PC-3 (cell line): Measurements from ENCODE around the gene SDC4.

ENCODE experiments used
- EZH2 ChIP-seq: fragments of 300-600 bp; sonication (generic); IDR thresholded peaks from one replicate; pipeline ENCODE4 v1.6.1; 2017; ENCODE audit warnings: antibody characterized with exemption, mild to moderate bottlenecking, low read length; ENCODE audit not compliant: unreplicated experiment
- EZH2phosphoT487 ChIP-seq: fragments of 300-600 bp; sonication (generic); IDR thresholded peaks from 2 replicates; pipeline ENCODE4 v1.6.1; 2018; ENCODE audit warnings: mild to moderate bottlenecking, antibody characterized with exemption, low read length, borderline replicate concordance
- TF ChIP-seq, protein P1 (sequence below): fragments of 300-600 bp; sonication (generic); conservative IDR thresholded peaks from 2 replicates; pipeline ENCODE4 v1.5.1; 2017; ENCODE audit warnings: antibody characterized with exemption, low read depth, mild to moderate bottlenecking, low read length

- TF ChIP-seq EZH2 (no peak), EZH2phosphoT487 (no peak)
- TF ChIP-seq, protein P1, sequence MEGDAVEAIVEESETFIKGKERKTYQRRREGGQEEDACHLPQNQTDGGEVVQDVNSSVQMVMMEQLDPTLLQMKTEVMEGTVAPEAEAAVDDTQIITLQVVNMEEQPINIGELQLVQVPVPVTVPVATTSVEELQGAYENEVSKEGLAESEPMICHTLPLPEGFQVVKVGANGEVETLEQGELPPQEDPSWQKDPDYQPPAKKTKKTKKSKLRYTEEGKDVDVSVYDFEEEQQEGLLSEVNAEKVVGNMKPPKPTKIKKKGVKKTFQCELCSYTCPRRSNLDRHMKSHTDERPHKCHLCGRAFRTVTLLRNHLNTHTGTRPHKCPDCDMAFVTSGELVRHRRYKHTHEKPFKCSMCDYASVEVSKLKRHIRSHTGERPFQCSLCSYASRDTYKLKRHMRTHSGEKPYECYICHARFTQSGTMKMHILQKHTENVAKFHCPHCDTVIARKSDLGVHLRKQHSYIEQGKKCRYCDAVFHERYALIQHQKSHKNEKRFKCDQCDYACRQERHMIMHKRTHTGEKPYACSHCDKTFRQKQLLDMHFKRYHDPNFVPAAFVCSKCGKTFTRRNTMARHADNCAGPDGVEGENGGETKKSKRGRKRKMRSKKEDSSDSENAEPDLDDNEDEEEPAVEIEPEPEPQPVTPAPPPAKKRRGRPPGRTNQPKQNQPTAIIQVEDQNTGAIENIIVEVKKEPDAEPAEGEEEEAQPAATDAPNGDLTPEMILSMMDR, result no peak
These were observed 22.4 kb upstream of the SDC4 start for GRCh38 chr20:45370571-45371160.
